Nephron progenitor cell (in vitro differentiated cells): ENCODE data around the gene VPS13D.

ENCODE experiments used
- DNase-seq: peaks from one replicate; pipeline ENCODE4 v3.0.0; 2021
- H3K27ac Mint-ChIP-seq: 2 replicates; pipeline ENCODE4 v1.8.0; 2021; ENCODE audit warnings: mild to moderate bottlenecking, moderate library complexity, mixed read lengths
- H3K27me3 Mint-ChIP-seq: 2 replicates; pipeline ENCODE4 v1.8.0; 2021; ENCODE audit warnings: mild to moderate bottlenecking, low read depth, mixed read lengths; ENCODE audit not compliant: poor library complexity
- H3K36me3 Mint-ChIP-seq: 2 replicates; pipeline ENCODE4 v1.8.0; 2021; ENCODE audit warnings: low read depth, mixed read lengths
- H3K4me1 Mint-ChIP-seq: 2 replicates; pipeline ENCODE4 v1.8.0; 2021; ENCODE audit warnings: mixed read lengths
- H3K4me3 Mint-ChIP-seq: 2 replicates; pipeline ENCODE4 v1.8.0; 2021; ENCODE audit warnings: mild to moderate bottlenecking, moderate library complexity, mixed read lengths
- H3K9me3 Mint-ChIP-seq: 2 replicates; pipeline ENCODE4 v1.8.0; 2021; ENCODE audit warnings: mild to moderate bottlenecking, moderate library complexity, mixed read lengths
- TF ChIP-seq, protein P1 (sequence below): fragments of 200-600 bp; sonication (generic); IDR thresholded peaks from 2 replicates; pipeline ENCODE4 v1.5.0; 2021; ENCODE audit warnings: antibody characterized with exemption

The VPS13D gene

DNA sequence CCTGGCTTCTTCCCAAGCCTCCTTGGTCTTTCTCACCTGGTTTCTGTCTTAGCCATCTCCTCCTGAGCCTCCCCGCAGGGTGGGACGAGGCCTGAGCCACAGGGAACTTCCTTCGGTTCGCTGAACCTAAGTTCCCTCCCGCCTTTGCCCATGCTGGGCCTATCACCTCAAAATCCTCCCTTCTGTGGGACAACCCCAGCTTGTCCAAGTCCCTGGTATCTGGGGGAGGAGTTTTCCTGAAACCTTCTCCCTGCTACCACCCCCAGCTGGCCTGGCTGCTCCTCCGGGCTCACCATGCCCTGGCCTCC lies 27.7 kb upstream of the VPS13D start:
- peak overlapping the region; percentile 55 for H3K27ac Mint-ChIP-seq
- no peaks in the 10 kb centered on the region for H3K36me3 Mint-ChIP-seq

DNA sequence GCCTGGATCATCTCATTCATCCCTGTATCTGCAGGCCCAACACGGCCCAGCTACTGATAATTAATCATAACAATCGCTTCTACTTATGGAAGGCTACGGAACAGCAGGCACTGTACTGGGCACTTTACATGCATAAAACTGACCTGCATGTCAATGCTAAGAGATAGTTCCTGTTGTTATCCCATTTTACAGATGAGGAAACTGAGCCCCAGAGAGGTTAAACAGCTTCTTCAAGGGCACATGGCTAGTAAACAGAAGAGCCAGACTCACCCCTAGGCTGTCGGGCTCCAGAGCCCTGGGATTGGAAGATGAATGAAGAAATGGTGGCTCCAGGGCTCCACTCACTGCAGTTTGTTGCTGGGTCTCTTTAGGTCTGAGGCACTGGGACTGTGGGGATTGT lies 27.3 kb upstream of the VPS13D start:
- TF ChIP-seq, protein P1, sequence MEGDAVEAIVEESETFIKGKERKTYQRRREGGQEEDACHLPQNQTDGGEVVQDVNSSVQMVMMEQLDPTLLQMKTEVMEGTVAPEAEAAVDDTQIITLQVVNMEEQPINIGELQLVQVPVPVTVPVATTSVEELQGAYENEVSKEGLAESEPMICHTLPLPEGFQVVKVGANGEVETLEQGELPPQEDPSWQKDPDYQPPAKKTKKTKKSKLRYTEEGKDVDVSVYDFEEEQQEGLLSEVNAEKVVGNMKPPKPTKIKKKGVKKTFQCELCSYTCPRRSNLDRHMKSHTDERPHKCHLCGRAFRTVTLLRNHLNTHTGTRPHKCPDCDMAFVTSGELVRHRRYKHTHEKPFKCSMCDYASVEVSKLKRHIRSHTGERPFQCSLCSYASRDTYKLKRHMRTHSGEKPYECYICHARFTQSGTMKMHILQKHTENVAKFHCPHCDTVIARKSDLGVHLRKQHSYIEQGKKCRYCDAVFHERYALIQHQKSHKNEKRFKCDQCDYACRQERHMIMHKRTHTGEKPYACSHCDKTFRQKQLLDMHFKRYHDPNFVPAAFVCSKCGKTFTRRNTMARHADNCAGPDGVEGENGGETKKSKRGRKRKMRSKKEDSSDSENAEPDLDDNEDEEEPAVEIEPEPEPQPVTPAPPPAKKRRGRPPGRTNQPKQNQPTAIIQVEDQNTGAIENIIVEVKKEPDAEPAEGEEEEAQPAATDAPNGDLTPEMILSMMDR: no peak
- no peak overlapping the region for H3K4me3 Mint-ChIP-seq

More for the DNA sequence above, 27.7 kb upstream of the VPS13D start:
- TF ChIP-seq, protein P1: no peak
- Mint-ChIP-seq H3K27me3 (peaks cover 14% of the 10 kb centered on the region), H3K4me3 (no peak overlapping the region), H3K9me3 (no peaks in the 10 kb centered on the region), H3K4me1 (peaks cover 42% of the 10 kb centered on the region)
- no peak for DNase-seq

DNA sequence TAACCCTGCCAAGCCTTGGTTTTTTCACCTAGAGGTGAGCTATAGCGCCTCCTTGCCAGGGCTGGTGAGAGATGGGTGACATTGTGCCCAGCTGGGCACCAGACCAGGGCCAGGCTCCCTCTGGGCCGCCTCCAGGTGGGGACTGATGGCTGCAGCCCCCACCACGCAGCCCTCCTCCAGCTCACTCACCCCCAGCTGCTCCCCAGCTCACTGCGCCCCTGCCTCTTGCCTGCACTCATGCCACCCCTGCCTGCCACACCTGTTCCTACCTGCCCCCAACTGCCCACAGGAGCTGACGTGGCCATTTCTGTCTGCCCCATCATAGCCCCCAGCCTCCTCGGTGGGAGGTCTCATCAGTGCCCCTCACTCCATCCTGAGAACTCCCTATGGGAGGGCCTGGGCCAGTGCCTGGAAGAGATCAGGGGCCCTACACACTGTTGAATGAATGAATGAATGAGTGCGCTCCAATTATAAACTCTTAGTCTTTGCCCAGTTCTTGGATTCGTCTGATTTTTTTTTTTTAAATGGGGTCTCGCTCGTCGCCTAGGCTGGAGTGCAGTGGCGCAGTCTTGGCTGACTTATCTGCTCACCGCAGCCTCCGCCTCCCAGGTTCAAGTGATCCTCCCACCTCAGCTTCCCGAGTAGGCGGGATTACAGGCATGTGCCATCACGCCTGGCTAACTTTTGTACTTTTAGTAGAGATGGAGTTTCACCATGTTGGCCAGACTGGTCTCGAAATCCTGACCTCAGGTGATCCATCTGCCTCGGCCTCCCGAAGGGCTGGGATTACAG lies 26.4 kb upstream of the VPS13D start:
- DNase-seq: no peak
- no peaks in the 10 kb centered on the region for H3K9me3 Mint-ChIP-seq
- no peak overlapping the region for H3K4me3 Mint-ChIP-seq
- H3K36me3 Mint-ChIP-seq: no peaks in the 10 kb centered on the region
- H3K27ac Mint-ChIP-seq: no peak overlapping the region
- TF ChIP-seq, protein P1: no peak
- peaks cover 14% of the 10 kb centered on the region for H3K27me3 Mint-ChIP-seq
- peaks cover 44% of the 10 kb centered on the region for H3K4me1 Mint-ChIP-seq

More for the DNA sequence above, 27.3 kb upstream of the VPS13D start:
- Mint-ChIP-seq H3K4me1 (peaks cover 42% of the 10 kb centered on the region), H3K27ac (peak overlapping the region; percentile 55), H3K27me3 (peaks cover 14% of the 10 kb centered on the region), H3K9me3 (no peaks in the 10 kb centered on the region), H3K36me3 (no peaks in the 10 kb centered on the region)
- no peak for DNase-seq

DNA sequence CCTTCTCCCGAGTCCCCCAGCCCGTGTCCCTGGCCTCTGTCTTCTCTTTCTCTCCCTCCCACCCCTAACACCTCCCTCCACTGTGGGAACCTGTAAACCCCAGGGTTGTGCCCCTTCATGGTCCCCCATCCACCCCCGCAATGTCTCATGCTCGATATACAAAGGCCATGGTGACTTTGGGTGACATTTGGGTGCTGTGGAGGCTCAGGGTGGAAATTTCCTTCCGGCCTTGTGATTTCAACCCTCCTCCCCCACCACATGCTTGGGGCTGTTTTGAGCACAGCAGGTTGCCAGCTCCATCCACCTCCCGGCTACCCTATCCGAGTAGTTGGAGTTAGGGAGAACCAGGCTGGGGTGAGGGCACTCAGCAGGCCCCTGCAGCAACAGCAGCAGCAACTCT lies 25.7 kb upstream of the VPS13D start:
- TF ChIP-seq, protein P1: no peak
- Mint-ChIP-seq H3K9me3 (no peaks in the 10 kb centered on the region), H3K4me3 (no peak overlapping the region), H3K27ac (no peak overlapping the region), H3K27me3 (peaks cover 14% of the 10 kb centered on the region), H3K36me3 (no peaks in the 10 kb centered on the region), H3K4me1 (peaks cover 44% of the 10 kb centered on the region)
- DNase-seq: no peak

DNA sequence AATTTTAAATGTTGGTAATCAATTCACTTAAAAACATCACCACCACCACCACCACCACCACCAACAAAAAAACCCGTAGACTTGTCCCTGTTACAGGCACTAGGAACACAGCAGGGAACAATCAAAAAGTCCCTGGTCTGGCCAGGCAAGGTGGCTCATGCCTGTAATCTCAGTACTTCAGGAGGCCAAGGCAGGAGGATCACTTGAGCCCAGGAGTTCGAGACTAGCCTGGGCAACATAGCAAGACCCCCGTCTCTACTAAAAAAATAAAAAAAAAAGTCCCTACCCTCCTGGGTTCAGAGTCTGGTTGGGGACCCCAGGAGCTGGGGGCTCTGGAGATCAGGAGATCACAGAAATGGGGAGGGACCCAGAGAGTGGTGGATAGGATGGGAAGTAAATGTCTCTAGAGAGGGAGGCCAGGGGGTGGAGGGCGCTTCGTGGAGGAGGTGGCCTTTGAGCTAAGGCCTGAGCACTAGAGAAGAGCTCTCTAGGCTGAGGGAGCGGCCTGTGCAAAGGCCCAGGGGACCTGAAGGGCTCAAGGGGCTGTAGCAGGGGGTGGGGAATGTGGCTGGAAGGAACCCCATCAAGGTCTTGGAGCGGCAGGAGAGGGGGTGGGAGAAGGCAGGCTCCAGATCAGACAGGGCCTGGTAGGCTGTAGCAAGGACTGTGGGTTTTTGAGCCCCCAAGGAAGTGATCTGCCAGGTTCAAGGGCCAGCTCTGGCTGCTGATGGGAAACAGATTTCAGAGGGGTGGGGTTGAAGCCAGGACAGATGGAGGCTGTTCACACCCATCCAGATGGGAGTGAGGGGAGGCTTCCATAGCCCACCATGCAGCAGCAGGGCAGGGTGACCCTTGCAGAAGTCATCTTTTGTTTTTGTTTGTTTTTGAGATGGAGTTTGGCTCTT lies 24.8 kb upstream of the VPS13D start:
- DNase-seq: no peak
- Mint-ChIP-seq H3K9me3 (no peaks in the 10 kb centered on the region), H3K36me3 (no peaks in the 10 kb centered on the region), H3K4me3 (no peak overlapping the region), H3K4me1 (peaks cover 36% of the 10 kb centered on the region), H3K27ac (no peak overlapping the region), H3K27me3 (peaks cover 14% of the 10 kb centered on the region)
- TF ChIP-seq, protein P1: no peak
